OCI-LY3 (cell line): ENCODE data around the gene VSIG10L.
A peak's percentile ranks its signal among the peaks of the same experiment; 100 is the strongest.

Experiments used
- H2AFZ ChIP-seq: fragments of 200-600, 300-600 bp; shearing (Covaris generic); 2 replicates; pipeline ENCODE4 v1.6.0; 2014; ENCODE audit warnings: antibody characterized with exemption, low read depth, low read length
- H3K27ac ChIP-seq: fragments of 200-600, 300-600 bp; sonication (generic); 2 replicates; pipeline ENCODE4 v1.5.1; 2014; ENCODE audit warnings: mild to moderate bottlenecking, low read length, moderate library complexity, mixed read lengths
- H3K27me3 ChIP-seq: fragments of 200-600, 300-600 bp; sonication (generic); 2 replicates; pipeline ENCODE4 v1.6.1; 2014; ENCODE audit warnings: low read depth, low read length, mixed read lengths
- H3K36me3 ChIP-seq: fragments of 200-600, 300-600 bp; sonication (generic); replicated peaks from 2 replicates; pipeline ENCODE3; 2014; ENCODE audit warnings: low read depth, low read length, mixed read lengths
- H3K4me1 ChIP-seq: fragments of 300-600, 200-600 bp; sonication (generic); 2 replicates; pipeline ENCODE4 v1.6.1; 2014; ENCODE audit warnings: low read length, mixed read lengths
- H3K4me2 ChIP-seq: fragments of 200-600, 300-600 bp; sonication (generic); 2 replicates; pipeline ENCODE4 v1.6.1; 2014; ENCODE audit warnings: low read length, mixed read lengths
- H3K4me3 ChIP-seq: fragments of 300-600, 200-600 bp; sonication (generic); 2 replicates; pipeline ENCODE4 v1.5.1; 2014; ENCODE audit warnings: antibody characterized with exemption, mild to moderate bottlenecking, low read length, moderate library complexity
- H3K79me2 ChIP-seq: fragments of 300-600, 200-600 bp; shearing (Covaris generic); 2 replicates; pipeline ENCODE4 v1.6.1; 2014; ENCODE audit warnings: mild to moderate bottlenecking, low read length, mixed read lengths
- H3K9ac ChIP-seq: fragments of 300-600, 200-600 bp; shearing (Covaris generic); 2 replicates; pipeline ENCODE4 v1.6.0; 2014; ENCODE audit warnings: mild to moderate bottlenecking, low read length, moderate library complexity
- H3K9me3 ChIP-seq: fragments of 200-600, 300-600 bp; shearing (Covaris generic); 2 replicates; pipeline ENCODE4 v1.6.1; 2014; ENCODE audit warnings: low read length, mixed read lengths; ENCODE audit not compliant: insufficient read depth
- H4K20me1 ChIP-seq: fragments of 200-600, 300-600 bp; sonication (generic); 2 replicates; pipeline ENCODE4 v1.6.1; 2016; ENCODE audit warnings: low read length, mixed read lengths; ENCODE audit not compliant: insufficient read depth
- EZH2phosphoT487 ChIP-seq: fragments of 200-600 bp; shearing (Covaris generic); IDR thresholded peaks from 2 replicates; pipeline ENCODE4 v1.6.1; 2018; ENCODE audit warnings: antibody characterized with exemption, mixed run types, low read depth
- TF ChIP-seq, protein P1 (sequence below): fragments of 200-600, 300-600 bp; sonication (generic); IDR thresholded peaks from 2 replicates; pipeline ENCODE4 v1.5.1; 2014; ENCODE audit warnings: antibody characterized with exemption, low read length, low read depth

The VSIG10L gene

DNA sequence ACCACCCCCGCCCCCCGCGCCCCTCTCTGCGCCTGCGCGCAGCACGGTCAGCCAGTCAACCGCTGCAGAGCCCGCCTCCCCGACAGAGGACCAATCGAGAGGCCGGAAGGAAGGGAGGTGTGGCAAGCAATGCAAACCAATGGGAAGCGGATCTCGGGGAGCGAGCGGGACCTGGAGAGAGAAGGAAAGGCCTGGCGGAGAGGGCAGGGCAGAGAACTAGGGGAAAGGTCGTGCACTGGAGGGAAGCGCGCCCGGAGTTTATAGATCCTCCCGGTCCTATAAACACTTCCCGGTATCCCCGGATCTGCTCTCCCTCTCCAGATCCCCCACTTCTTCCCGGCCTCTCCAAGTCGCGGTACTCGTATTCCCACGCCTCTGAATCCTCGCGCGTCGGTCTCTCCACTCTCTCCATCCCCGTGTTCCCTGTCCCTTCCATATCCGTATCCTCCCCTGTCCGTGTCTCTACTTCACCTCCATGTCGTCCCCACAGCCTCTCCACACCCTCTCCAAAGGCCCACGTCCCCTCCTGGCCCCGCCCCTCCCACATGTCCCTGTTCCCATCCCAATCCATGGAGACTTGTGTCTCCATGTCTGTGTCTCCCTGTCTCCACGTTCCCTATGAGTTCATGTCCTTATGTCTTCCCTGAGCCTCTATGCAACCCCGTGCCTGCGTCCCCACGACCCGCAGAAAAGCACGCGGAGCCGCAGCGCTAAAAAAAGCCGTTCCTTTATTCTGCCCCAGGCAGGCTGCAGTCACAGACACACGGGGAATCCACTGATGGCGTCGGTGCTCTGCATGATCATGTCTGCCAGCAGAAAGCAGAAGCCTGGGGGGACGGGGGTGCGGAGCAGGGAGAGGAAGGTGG lies 24.7 kb upstream of the VSIG10L start:
- no peaks in the 10 kb centered on the region for H3K27me3 ChIP-seq
- H4K20me1 ChIP-seq, result no peaks in the 10 kb centered on the region
- peak overlapping the region; percentile 83 for H3K27ac ChIP-seq
- no peaks in the 10 kb centered on the region for H3K9me3 ChIP-seq
- H3K36me3 ChIP-seq, result no peaks in the 10 kb centered on the region
- H2AFZ ChIP-seq, result peak overlapping the region; percentile 29; the same call in 1 of the 2 replicates
- H3K4me2 ChIP-seq, result peak overlapping the region; percentile 94
- peaks cover 12% of the 10 kb centered on the region for H3K4me1 ChIP-seq
- H3K9ac ChIP-seq, result peak overlapping the region; percentile 96
- peaks cover 19% of the 10 kb centered on the region for H3K79me2 ChIP-seq
- TF ChIP-seq EZH2phosphoT487, result no peak
- TF ChIP-seq, protein P1, sequence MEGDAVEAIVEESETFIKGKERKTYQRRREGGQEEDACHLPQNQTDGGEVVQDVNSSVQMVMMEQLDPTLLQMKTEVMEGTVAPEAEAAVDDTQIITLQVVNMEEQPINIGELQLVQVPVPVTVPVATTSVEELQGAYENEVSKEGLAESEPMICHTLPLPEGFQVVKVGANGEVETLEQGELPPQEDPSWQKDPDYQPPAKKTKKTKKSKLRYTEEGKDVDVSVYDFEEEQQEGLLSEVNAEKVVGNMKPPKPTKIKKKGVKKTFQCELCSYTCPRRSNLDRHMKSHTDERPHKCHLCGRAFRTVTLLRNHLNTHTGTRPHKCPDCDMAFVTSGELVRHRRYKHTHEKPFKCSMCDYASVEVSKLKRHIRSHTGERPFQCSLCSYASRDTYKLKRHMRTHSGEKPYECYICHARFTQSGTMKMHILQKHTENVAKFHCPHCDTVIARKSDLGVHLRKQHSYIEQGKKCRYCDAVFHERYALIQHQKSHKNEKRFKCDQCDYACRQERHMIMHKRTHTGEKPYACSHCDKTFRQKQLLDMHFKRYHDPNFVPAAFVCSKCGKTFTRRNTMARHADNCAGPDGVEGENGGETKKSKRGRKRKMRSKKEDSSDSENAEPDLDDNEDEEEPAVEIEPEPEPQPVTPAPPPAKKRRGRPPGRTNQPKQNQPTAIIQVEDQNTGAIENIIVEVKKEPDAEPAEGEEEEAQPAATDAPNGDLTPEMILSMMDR, result no peak
- H3K4me3 ChIP-seq, result peak overlapping the region; percentile 95

DNA sequence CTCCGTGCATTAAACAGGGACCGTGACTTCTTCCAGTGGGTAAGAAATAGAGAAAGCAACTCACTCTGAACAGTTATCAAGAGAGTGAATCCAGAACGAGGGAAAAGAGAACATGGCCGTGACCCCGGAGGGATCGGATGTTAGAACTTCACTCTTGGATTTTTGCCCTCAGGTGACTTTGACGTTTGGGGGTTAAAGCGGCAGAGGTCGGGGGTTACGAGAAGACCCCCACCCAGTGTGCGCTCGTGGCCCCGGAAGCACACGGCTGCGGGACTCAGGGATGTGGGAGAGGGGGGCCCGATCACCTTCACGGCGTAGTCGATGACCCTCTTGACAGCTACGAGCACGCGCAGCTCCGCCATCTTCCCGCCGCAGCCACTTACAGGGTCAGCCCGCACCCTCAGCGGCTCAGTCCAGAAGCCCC lies 24.0 kb upstream of the VSIG10L start, which contains the start of gene ETFB:
Gene ETFB (minus strand): TSS at position 424 of the 424 bp plus-strand sequence. CDS start 62 bp downstream, at position 362.
- H3K4me2 ChIP-seq, result peak within 1 kb of the TSS; percentile 94
- H3K9me3 ChIP-seq, result no peaks in the 10 kb centered on the region
- TF ChIP-seq, protein P1, result no peak
- no peak for TF ChIP-seq EZH2phosphoT487
- H3K4me1 ChIP-seq, result peaks cover 12% of the 10 kb centered on the region
- peak within 1 kb of the TSS; percentile 34 for H2AFZ ChIP-seq
- H3K36me3 ChIP-seq, result no peaks in the 10 kb centered on the region
- peak within 1 kb of the TSS; percentile 83 for H3K27ac ChIP-seq
- peaks cover 19% of the 10 kb centered on the region for H3K79me2 ChIP-seq
- H3K4me3 ChIP-seq, result peak within 1 kb of the TSS; percentile 95
- H4K20me1 ChIP-seq, result no peaks in the 10 kb centered on the region
- H3K9ac ChIP-seq, result peak within 1 kb of the TSS; percentile 96
- H3K27me3 ChIP-seq, result no peaks in the 10 kb centered on the region

DNA sequence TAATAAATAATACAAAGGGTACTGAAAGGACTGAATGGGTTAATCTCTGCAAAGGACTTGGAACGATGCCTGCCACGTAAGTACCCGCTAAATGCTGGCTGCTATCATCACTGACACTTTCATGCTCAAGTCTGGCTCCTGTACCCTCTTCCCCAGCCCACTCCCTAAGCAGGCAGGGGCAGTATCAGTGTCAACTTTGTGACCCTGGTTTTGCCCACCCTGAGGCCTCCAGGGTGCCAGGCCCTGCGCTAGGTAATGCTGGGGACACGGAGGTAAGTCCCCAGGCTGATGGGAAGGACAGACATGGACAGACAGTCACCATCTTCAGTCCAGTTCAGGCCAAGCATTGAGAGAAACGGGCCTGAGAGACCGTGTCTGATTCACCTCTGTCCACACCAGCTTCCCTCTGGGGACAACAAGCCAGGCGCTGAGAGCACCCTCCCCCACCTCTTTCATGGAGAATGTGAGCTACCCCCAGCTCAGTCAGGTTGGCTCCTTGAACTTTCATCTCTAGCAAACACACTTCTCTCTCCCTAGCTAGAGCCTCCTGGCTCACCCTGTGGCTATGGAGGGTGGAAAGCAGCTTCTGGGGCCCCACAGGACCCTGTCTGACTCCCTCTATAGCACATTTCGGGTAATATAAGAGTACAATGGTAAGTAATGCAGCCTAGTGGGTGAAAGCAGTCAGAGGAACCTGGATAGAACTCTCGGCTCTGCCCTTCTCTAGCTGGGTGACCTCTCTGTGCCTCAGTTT lies 23.4 kb upstream of the VSIG10L start:
- H3K4me1 ChIP-seq, result peaks cover 12% of the 10 kb centered on the region
- H3K9ac ChIP-seq, result peak overlapping the region; percentile 90
- no peaks in the 10 kb centered on the region for H3K9me3 ChIP-seq
- peaks cover 19% of the 10 kb centered on the region for H3K79me2 ChIP-seq
- H3K4me2 ChIP-seq, result peak overlapping the region; percentile 94
- H3K27ac ChIP-seq, result peak overlapping the region; percentile 51
- H4K20me1 ChIP-seq, result no peaks in the 10 kb centered on the region
- no peaks in the 10 kb centered on the region for H3K27me3 ChIP-seq
- peak overlapping the region; percentile 95 for H3K4me3 ChIP-seq
- H2AFZ ChIP-seq, result peak overlapping the region; percentile 34
- no peaks in the 10 kb centered on the region for H3K36me3 ChIP-seq
- TF ChIP-seq EZH2phosphoT487, result no peak
- TF ChIP-seq, protein P1, result peak; percentile 37
